Limb (tissue), 2 donors: ENCODE data around the gene DNAH8.

Source experiments
- DNase-seq, 2 donors: peaks; one replicate each; pipeline ENCODE4 v3.0.0-alpha.2; 2016; ENCODE audit errors: extremely low spot score in 2 of 2

Gene DNAH8

GRCh38 chr6:38955861-38956260 is 240.8 kb downstream of the DNAH8 start:
- DNase-seq = no peak

- no peak for DNase-seq
Observed at GRCh38 chr6:38957426-38957825, 242.3 kb downstream of the DNAH8 start.

GRCh38 chr6:38959138-38959537 is 244.0 kb downstream of the DNAH8 start:
- no peak for DNase-seq

- no peak for DNase-seq
Observed at GRCh38 chr6:38968702-38969149, 253.6 kb downstream of the DNAH8 start.

- DNase-seq = peak in 1 of 2 donors; percentile 35
Observed at GRCh38 chr6:38973178-38974057, 258.3 kb downstream of the DNAH8 start.

GRCh38 chr6:38974389-38975151 is 259.5 kb downstream of the DNAH8 start:
- DNase-seq = peak in 1 of 2 donors; percentile 1

- DNase-seq = no peak
Observed at GRCh38 chr6:38975621-38976049, 260.5 kb downstream of the DNAH8 start.

- DNase-seq = no peak
Observed at GRCh38 chr6:38976051-38976450, 260.9 kb downstream of the DNAH8 start.

GRCh38 chr6:38976801-38977500 is 261.8 kb downstream of the DNAH8 start:
- DNase-seq = no peak

GRCh38 chr6:38978139-38978704 is 263.1 kb downstream of the DNAH8 start:
- no peak for DNase-seq

GRCh38 chr6:38982470-38982869 is 267.4 kb downstream of the DNAH8 start:
- DNase-seq = no peak

- no peak for DNase-seq
Observed at GRCh38 chr6:38984723-38985122, 269.6 kb downstream of the DNAH8 start.

- DNase-seq = no peak
Observed at GRCh38 chr6:38985839-38986238, 270.7 kb downstream of the DNAH8 start.

- DNase-seq = no peak
Observed at GRCh38 chr6:38987503-38987902, 272.4 kb downstream of the DNAH8 start.

- no peak for DNase-seq
Observed at GRCh38 chr6:38988736-38989449, 273.8 kb downstream of the DNAH8 start.

- DNase-seq = no peak
Observed at GRCh38 chr6:38990475-38990874, 275.4 kb downstream of the DNAH8 start.

GRCh38 chr6:38996676-38997075 is 281.6 kb downstream of the DNAH8 start:
- no peak for DNase-seq

GRCh38 chr6:38997128-38997761 is 282.1 kb downstream of the DNAH8 start:
- peak in 1 of 2 donors; percentile 67 for DNase-seq

- no peak for DNase-seq
Observed at GRCh38 chr6:39003072-39003471, 288.0 kb downstream of the DNAH8 start.

GRCh38 chr6:39003492-39003891 is 288.4 kb downstream of the DNAH8 start:
- no peak for DNase-seq
